ENCODE results near the gene ZNF526.
"Not testable (repeated sequence)": the region's sequence is repeated elsewhere in the genome, so short reads cannot be mapped to it uniquely, and the experiment has no call there.

ZNF526 gene

DNA sequence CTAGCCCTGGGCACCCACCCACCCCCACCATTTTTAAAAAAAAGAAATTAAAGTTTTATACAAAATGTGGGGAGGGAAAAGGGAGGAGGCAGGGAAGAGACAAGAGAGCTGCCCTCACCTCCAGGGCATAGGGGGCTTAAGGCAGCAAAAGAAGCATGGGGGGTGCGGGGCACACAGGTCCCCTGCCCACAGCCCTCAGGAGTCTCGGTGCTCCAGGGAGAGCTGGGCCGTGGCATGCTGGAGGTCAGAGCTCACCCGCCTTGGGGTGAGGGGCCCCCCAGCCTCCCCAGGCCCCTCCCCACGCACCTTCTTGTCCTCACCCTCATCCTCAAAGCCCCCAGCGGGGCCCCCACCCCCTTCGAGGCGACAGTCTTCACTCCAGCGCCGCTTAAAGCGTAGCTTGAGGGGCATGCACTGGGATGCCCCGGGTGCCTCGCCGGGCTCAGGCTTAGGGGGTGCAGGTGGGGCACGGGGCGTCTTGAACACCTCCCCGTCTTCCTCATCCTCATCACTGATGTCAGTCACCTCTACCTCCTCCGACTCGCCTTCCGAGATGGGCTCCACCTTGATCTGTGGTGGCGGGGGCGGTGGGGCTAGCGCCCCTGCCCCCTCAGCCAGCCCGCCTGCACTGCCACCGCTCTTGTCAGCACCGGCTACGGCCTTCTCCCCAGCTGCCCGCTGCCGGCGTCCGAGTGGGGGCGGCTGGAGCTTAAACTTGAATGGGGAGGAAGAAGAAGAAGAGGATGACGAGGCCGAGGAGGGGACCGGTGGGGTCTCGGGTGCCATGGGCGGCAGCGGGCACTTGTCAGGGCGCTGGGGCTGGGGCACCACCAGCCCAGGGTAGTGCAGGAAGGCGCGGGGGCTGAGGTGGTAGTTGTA lies 28.4 kb downstream of the ZNF526 start:
- no peak for DNase-seq

DNA sequence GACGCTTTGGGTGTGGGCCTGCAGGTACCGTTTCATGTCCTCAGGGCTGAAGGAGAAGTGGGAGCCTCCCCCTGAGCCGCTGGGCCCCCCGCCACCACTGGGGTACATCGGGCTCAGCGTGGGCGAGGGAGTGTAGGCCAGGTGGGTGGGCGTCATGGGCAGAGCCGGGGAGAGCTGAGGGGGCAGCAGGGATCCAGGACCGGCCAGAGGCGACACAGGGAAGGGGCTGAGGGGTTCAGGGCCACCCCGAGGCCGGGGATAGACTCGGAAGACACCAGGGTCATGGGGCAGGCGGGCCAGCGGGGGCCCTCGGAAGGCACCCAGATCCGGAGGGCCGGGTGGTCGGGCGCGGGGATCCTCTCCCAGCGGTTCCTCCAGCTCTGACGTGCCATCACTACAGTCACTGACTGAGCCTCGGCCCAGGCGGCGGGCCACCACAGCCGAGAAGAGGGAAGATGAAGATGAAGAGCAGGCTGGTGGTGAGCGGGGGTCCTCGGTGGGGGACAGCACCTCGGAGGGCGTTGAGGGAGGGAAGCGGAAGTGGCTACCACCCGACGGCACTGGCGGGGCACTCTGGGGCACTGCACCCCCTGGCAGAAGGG lies 29.1 kb downstream of the ZNF526 start:
- DNase-seq = no peak

DNA sequence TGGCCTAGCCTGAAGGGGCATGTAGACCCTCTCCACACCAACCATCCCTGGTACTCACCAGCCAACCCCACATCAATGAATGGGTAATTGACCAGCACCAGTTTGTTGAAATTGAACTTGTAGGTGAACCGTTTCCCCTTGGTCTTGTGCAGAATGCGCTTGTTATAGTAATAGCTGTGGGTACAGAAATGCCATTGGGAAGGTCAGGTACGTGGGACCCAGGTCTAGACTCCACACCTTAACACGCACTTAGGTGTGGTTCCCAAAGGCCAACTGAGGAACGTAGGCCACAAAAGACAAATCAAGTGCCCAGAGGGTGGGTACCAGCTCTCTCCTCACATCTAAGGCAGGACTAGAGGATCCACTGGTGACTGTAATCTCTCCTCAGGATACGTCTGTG lies 29.7 kb downstream of the ZNF526 start:
- DNase-seq = no peak

DNA sequence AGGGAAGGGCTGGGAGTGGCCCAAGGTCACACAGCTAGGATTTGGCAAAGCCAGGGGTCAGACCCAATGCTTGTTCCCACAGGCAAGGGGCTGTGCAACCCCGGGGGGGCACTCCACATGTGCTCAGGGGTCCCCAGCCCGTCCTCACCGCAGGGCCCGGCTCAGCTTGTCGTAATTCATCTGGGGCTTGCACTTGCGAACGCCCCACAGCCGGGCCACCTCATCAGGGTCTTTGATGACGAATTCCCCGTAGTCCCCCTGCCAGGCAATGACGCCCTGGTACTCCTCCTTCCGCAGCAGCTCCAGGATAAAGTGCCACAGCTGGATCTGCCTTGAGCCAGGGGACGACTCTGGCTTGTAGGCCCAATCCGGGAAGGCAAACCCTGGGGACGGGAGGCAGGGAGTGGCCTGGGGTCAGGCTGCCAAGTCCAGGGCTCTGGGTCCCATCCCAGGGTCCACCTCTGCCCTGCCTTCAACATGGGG lies 30.1 kb downstream of the ZNF526 start:
- DNase-seq = no peak

DNA sequence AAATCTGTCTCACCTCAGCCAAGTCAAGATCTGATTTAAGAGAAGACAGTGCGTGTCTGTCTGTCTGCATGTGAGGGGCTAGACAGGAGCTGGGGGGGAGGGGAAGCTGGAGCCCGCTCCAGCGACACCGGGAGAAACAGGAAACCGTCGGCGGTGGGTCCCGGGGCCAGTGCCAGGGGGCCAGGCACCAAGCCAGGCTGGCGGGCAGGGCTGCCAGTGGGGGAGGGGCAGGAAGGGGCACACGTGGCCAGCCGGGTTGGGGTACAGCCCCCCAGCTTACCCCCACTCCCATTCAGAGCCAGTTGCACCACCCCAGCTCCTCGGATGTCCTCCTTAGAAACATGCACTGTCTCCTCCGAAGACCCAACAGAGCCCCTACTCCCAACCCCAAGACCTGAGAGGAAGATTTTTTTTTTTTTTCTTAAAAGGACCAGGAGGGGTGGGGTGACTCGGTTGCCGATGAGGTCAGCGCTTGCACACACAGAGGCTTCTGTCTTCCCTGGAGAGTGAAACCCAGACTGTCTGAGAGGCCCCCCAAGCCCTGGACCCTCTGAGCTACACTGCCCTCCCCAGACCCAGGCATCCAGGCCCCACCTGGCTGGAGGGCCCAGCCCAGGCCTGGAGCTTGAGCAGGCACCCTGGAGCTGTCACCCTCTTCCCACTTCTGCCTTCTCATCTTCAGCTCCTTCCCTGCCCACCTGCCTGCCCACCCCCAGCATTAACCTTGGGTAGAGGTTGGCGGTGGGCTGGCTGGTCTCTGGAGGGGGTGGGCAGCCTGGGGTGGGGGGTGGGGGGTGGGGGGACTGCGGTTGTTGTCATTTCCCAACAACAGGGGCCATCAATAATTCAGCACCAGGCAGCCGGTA lies 30.8 kb downstream of the ZNF526 start:
- no peak for DNase-seq

DNA sequence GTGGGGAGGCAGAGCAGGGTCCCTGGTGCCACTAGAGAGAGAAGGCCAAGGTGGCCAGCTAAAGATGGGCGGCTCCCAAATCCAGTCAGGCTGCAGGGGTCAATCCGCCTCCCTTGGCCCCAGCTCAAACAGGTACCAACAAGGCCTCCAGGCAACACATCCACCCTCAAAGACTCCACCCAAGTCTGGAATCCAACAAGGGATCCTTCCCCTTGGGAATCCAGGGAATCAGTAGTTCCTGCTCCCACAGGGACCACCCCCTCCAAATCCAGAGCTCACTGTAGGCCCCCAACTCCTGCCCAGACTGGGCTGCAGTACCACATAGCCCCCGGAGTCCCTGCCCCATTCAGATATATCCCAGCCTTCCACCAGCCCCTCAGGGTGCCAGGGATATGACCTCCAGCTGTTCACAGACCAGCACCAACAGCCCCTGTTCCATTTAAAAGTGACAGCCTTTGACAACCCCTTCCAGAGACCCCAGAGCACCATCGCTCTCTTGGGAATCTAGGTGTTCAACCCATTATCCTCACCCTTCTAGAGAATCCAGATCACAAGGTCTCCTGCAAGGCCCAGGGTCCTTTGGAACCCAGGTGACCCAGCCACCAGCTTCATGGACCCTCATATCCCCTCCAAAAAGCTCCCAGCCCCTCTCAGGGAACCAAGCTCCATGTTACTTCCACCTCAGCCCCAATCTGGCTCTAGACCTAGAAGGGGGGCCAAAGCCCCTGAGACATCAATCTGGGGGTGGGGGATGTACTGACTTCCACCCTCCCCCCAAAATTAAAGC lies 31.7 kb downstream of the ZNF526 start:
- no peak for DNase-seq

DNA sequence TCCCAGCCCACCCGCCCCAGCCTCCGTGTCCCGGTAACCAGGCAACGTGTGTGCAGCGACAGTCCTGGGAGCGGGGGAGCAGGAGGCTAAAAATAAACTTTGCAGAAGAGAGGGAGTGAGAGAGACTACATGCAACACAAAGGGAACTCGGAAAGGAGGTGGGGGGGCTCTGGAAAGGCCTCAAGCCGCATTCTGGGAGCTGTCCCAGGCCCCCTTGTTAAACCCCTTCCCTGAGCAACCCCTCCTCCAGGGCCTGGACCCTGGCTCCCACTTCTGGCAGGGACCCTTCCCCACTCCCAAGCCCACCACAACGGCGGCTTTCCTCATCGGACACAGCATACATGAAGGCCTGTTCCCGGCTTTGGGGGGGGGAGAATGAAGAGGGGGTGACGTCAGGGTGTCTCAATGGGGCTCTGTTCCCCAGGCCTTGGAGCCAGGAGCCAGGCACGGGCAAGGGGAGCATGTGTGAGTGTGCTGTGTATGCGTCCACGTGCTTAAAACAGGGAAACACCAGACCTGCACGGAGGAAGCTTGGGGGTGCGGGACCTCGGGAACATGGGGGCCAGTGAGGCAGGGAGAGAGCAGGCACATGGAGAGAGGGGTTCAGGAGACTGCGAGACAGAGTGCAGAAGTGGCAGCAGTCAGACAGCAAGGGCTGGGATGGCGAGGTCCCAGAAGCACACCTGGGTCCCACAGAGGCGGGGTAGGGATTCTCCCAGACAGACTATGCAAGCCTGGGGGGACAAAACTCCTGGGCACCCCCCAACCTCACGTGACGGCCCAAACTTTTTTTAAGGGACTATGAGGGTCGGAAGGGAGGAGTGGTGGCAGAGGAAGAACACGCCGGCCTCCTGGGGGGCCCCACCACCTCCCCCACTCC lies 32.5 kb downstream of the ZNF526 start:
- DNase-seq = no peak

DNA sequence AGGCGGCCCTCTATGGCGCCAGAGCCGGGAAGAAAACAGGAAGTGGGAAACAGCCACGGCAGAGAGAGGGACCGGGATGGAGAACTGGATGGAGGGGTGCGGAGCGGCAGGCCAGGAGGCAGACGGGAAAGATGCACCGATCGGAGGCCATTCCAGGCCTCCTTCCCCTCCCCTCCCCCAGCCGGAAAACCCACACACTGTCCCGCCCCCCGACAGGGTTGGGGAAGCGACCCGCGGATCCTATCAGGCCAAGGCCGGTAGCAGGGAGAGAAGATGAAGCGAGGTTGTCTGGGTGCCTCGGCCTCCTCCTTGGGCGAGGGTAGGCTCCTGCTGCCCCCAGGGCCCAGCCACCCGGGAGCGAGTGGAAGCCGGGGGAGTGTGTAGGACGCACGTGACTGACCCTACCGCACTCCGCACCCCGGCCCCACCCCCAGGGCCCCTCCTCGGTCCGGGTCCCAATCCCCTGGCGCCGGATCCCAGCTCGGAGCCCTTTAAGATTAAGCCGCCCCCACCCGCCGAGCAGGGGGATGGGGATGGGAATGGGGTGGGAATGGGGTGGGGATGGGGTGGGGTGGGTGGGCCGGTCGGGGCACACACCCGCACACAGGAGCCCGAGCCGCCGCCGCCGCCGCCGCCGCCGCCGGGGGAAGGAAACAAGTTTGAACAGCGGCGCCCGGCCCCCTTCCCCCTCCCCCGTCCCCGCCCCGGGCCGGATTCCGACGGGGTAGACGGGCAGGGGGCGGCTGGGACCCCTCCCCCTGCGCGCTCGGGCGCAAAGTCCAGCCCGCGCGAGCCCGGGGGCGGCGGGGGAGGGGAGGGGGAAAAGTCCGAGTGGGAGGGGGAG lies 33.4 kb downstream of the ZNF526 start:
- DNase-seq = no peak

DNA sequence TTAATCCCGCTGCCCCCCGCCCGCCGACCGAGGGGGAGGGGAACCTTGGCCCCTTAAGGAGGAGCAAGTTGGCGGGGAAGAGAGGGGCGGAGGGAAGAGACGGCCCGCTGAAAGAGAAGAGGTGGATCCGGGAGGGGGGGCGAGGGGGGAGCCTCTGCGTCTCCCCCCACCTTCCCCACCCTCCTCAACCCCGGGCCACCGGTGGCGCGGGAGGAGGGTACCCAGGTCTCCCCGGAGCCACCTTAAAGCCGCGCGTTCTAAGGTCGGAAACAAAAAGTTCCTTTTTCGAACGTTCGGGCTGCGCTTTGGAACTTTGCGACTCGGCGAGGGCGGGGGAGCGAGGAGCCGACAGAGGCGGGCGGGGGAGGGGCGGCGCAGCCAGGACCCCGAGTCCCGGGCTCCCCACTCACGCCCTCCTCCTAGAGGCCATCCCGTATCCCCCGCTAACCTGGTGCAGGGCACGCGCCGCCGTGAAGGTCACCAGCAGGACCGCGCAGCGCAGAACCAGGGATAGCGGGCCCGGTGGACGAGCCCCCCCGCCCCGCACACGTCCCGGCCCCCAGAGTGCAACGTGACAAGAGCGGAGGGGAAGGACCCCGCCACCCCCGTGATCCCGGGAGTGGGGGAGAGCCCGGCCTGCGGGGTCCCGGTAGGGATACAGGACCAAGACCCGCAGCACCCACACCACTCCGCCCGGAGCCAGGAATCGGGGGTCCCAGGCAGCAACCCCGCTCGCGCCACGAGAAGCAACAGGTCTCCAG lies 34.2 kb downstream of the ZNF526 start:
- no peak for DNase-seq

DNA sequence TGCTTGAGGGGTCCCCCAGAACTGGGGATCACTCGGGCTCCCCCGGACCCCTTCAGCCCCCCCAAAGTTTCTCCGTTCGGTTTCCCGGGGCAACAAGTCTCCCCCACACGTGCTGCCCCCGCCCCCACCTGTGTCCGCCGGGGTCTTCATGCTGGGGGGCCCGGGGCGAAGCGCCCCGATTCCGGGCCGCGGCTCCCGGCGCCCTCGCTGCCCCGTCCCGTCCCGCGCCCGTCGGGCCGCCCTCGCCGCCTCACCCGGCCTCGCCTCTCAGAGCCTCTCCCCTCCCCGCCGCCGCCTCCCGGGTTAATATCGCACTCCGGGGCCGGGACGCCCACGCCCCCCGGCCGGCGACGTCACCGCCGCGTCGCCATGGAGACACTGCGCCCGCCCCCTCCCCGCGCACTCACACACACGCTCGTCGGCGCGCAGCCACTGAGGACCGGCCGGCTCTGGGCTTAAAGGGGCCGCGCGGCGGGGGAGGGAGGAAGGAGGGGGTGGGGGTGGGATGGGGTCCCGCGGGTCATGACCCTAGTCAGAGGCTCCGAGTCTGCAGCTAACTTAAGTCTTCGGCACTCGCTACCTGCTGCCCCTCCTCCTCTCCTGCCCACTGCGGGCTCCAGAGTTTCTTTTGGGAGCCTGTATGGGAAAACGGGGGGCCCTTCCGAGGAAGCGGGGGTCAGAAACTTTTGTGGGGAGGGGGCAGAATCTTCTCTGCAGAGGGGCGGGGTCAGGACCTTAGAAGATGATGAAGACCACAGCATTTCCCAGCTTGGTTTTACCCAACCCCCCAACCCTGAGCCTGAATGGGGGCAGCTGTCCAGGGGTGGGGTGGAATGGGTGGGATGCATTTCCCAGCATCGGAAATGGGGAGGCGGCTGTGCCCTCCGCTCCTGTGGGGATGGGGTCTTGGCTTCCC lies 35.0 kb downstream of the ZNF526 start, which contains the start of gene ERF:
Gene ERF (minus strand): TSS at position 279 of the 916 bp plus-strand sequence. CDS start 129 bp downstream, at position 150.
- DNase-seq = peak; percentile 83

DNA sequence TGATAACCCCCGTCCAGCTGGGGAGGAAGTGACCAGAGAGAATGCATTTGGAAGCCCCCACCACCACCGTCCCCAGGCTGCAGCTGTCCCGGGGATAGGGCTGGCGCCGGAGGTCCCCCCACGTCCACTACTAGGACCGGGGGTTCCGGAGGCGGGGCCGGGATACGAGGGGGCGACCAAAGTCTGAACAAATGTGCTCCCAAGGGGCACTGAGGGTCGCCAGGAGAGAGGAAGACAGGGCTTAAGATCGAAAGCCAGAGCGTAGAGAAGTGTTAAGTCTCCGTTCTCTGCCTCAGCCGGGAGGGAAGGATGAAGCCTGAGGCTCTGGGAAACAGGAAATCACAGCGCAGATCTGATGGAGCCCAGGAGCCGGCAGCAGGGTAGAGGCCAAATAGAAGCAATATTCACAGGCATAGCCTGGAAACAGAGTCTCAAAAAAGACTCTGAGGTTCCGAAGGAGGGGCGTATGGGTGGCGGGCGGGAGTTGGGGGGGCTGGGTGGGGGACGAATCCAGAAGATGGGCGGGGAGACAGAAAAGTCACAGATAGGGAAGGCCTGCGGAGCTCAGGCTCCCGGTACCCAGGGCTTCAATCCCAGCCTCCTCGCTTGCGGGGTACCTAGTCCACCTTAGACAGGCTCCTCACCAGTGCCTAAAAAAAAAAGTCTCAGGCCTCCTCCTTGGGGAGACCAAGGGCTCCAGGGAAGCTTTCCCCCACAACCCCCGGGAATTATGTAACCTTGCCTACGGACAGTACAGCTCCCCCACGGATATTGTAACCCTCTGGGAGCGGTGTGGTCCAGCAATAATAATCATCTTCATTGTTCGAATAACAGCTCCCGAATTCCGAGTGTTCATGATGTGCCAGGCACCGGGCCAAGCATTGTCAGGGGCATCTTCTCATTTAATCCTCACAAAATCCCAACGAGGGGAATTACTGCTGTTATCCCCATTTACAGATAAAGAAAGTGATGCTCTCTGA lies 35.9 kb downstream of the ZNF526 start:
- DNase-seq = no peak

DNA sequence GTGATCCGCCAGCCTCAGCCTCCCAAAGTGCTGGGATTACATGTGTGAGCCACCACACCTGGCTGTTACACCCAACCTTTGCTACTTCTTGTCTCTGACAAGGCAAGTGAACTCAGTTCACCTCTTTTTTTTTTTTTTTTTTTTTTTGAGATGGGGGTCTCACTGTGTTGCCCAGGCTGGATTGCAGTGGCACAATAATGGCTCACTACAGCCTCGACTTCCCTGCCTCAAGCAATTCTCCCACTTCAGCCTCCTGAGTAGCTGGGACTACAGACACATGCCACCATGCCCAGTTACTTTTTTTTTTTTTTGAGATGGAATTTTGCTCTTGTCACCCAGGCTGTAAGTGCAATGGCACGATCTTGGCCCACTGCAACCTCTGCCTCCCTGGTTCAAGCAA lies 37.7 kb downstream of the ZNF526 start:
- not testable (repeated sequence) for DNase-seq

DNA sequence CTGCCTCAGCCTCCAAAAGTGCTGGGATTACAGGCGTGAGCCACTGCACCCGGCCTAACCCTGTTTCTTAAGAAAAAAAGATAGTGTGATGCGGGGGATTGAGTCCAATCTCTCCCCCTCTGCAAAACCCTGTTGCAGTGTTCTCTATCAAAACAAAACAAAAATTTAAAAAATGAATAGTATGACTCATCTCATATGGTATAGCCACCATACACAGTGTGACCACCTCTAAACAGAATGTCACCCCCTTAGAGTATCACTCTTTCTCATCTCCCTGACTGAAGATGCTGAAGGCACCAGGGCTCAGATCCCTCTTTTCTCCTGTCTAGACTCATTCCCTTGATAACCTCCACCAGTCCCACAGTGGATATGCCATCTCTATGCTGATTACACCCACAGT lies 41.7 kb downstream of the ZNF526 start:
- no peak for DNase-seq

DNA sequence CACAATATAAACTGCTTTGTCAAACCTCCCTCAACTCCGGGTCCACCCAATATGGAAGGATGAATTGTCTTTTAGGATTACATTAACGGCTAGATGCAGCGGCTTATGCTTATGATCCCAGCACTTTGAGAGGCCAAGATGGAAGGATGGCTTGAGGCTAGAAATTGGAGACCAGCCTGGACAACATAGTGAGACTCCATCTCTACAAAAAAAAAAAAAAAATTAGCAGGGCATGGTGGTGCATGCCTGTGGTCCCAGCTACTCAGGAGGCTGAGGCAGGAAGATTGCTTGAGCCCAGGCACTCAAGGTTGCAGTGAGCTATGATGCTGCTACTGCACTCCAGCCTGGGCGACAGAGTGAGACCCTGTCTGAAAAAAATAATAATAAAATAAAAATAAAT lies 46.0 kb downstream of the ZNF526 start:
- not testable (repeated sequence) for DNase-seq

DNA sequence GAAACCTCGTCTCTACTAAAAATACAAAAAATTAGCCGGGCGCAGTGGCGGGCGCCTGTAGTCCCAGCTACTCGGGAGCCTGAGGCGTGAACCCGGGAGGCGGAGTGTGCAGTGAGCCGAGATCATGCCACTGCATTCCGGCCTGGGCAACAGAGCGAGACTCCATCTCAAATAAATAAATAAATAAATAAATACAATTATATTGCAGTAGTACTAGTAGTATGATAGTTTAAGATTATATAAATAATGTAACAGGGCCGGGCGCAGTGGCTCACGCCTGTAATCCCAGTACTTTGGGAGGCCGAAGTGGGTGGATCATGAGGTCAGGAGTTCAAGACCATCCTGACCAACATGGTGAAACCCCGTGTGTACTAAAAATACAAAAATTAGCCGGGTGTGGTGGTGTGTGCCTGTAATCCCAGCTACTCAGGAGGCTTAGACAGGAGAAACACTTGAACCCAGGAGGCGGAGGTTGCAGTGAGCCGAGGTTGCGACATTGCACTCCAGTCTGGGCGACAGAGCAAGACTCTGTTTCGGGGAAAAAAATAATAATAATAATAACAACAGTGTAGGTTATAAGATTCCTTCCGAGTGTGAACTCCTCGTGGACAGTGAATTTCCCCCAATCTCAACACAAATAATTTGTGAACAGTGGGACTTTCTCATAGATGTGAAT lies 47.0 kb downstream of the ZNF526 start:
- DNase-seq = not testable (repeated sequence)

DNA sequence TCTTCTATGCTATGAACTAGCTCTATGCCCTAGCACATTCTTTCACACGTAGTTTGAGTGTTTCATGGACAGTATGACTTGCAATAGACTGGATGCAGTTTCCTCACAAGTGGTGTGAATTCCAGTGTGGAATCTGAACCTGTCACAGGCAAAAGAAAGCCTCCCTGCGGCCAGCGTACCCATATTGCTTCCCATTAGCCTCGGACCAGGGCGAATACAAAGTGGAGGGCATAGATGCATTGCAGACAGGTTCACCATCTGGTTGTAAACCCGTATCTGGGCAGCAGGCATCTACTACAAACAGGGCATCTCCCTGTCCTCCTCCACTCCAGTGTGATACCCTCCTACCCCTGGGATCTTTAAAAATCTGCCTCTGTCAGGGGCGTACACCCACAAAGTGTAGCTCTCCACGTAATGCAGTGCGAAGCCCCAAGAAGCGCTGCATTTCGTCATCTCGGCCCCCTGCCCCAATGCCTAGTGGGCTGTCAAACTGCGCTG lies 47.6 kb downstream of the ZNF526 start:
- DNase-seq = no peak

Measured in NCI-H345 (cell line).